ENCODE data around the gene SPEN. TPM values are rescaled to one million over a fixed set of nuclear protein-coding genes. Genes with fewer than 3 reads are reported as not detected.

The SPEN gene
- total RNA-seq, 1 donor from 2014 or later: 35.0 TPM

GRCh38 chr1:15965228-15965767 lies 117.8 kb downstream of the SPEN start:
- H3K9me3 Mint-ChIP-seq (ENCODE audit: unreplicated experiment): peaks cover 4% of the 10 kb centered on the region
- Histone ChIP-seq H3K4me2 (ENCODE audit: low read length) (peak overlapping the region; percentile 52), H3K27ac (ENCODE audit: low read depth, low read length) (peak overlapping the region; percentile 56), H4K20me1 (ENCODE audit: insufficient read depth, low read length) (peaks cover 62% of the 10 kb centered on the region), H3K9ac (ENCODE audit: low read length) (peak overlapping the region; percentile 58), H3K27me3 (ENCODE audit: insufficient read depth, low read length) (no peaks in the 10 kb centered on the region), H3K4me3 (ENCODE audit: insufficient read depth, low read depth, low read length) (no peak overlapping the region), H3K4me1 (ENCODE audit: insufficient read depth, low read length) (peaks cover 17% of the 10 kb centered on the region), H3K79me2 (ENCODE audit: insufficient read depth, low read length) (peaks cover 93% of the 10 kb centered on the region), H3K36me3 (ENCODE audit: insufficient read depth, low read length) (peaks cover 5% of the 10 kb centered on the region), H2AFZ (ENCODE audit: low read depth, low read length) (no peak overlapping the region), H3K9me3 (ENCODE audit: insufficient read depth, low read depth, low read length) (no peaks in the 10 kb centered on the region)
- DNase-seq (ENCODE audit: low read depth): peak; percentile 83
- no peak for TF ChIP-seq CTCF (IDR thresholded peaks at IDR 0.05; ENCODE audit: insufficient read depth, low read depth, low read length)
- no peak for TF ChIP-seq EZH2 (IDR thresholded peaks at IDR 0.05; ENCODE audit: insufficient read depth, low read length)
- no peak for FAIRE-seq
- no peaks in the 10 kb centered on the region for H3K27me3 Mint-ChIP-seq (ENCODE audit: low read depth, unreplicated experiment)
- no peak overlapping the region for H3K4me3 Mint-ChIP-seq (ENCODE audit: unreplicated experiment)
- peaks cover 31% of the 10 kb centered on the region for H3K36me3 Mint-ChIP-seq (ENCODE audit: low read depth, unreplicated experiment)
- H3K27ac Mint-ChIP-seq (ENCODE audit: unreplicated experiment): no peak overlapping the region
- peaks cover 19% of the 10 kb centered on the region for H3K4me1 Mint-ChIP-seq (ENCODE audit: low read depth, unreplicated experiment)

GRCh38 chr1:15966081-15966955 lies 118.8 kb downstream of the SPEN start:
- FAIRE-seq: no peak
- H4K20me1 ChIP-seq (ENCODE audit: insufficient read depth, low read length): peaks cover 54% of the 10 kb centered on the region
- H3K9me3 ChIP-seq (ENCODE audit: insufficient read depth, low read depth, low read length): no peaks in the 10 kb centered on the region
- H3K79me2 ChIP-seq (ENCODE audit: insufficient read depth, low read length): peaks cover 88% of the 10 kb centered on the region
- Mint-ChIP-seq H3K4me1 (ENCODE audit: low read depth, unreplicated experiment) (peaks cover 19% of the 10 kb centered on the region), H3K4me3 (ENCODE audit: unreplicated experiment) (no peak overlapping the region), H3K27ac (ENCODE audit: unreplicated experiment) (peak overlapping the region; percentile 62), H3K36me3 (ENCODE audit: low read depth, unreplicated experiment) (peaks cover 31% of the 10 kb centered on the region), H3K27me3 (ENCODE audit: low read depth, unreplicated experiment) (no peaks in the 10 kb centered on the region), H3K9me3 (ENCODE audit: unreplicated experiment) (peaks cover 4% of the 10 kb centered on the region)
- peaks cover 17% of the 10 kb centered on the region for H3K4me1 ChIP-seq (ENCODE audit: insufficient read depth, low read length)
- TF ChIP-seq EZH2 (IDR thresholded peaks at IDR 0.05; ENCODE audit: insufficient read depth, low read length) (no peak), CTCF (IDR thresholded peaks at IDR 0.05; ENCODE audit: insufficient read depth, low read depth, low read length) (no peak)
- H3K27me3 ChIP-seq (ENCODE audit: insufficient read depth, low read length): no peaks in the 10 kb centered on the region
- H3K4me2 ChIP-seq (ENCODE audit: low read length): peak overlapping the region; percentile 52
- H3K36me3 ChIP-seq (ENCODE audit: insufficient read depth, low read length): peaks cover 5% of the 10 kb centered on the region
- H2AFZ ChIP-seq (ENCODE audit: low read depth, low read length): no peak overlapping the region
- no peak overlapping the region for H3K4me3 ChIP-seq (ENCODE audit: insufficient read depth, low read depth, low read length)
- H3K9ac ChIP-seq (ENCODE audit: low read length): peak overlapping the region; percentile 58
- peak; percentile 34 for DNase-seq (ENCODE audit: low read depth)
- H3K27ac ChIP-seq (ENCODE audit: low read depth, low read length): peak overlapping the region; percentile 56

Measured in astrocyte (in vitro differentiated cells and primary cell).